Gastrocnemius medialis (tissue), 4 donors: ENCODE measurements around the gene TMEM109.

Experiments
- POLR2A ChIP-seq, 2 donors: fragments of 450-650 bp; IDR thresholded peaks; one replicate each; pipeline ENCODE4 v1.6.1; 2017; ENCODE audit warnings: antibody characterized with exemption in 2 of 2, mild to moderate bottlenecking in 2 of 2, moderate library complexity in 2 of 2
- TF ChIP-seq, protein P1 (sequence below), 5 experiments: fragments of 450-650 bp in 3 of 5; fragments of 200-600 bp in 2 of 5; sonication (generic) in 2 of 5; IDR thresholded peaks in 4 of 5; conservative IDR thresholded peaks in 1 of 5; 1 replicate in 4 of 5; 2 replicates in 1 of 5; pipeline ENCODE4 v1.5.1; 2016 to 2019; ENCODE audit warnings: antibody characterized with exemption in 5 of 5, mild to moderate bottlenecking in 3 of 5, moderate library complexity in 3 of 5

DNA sequence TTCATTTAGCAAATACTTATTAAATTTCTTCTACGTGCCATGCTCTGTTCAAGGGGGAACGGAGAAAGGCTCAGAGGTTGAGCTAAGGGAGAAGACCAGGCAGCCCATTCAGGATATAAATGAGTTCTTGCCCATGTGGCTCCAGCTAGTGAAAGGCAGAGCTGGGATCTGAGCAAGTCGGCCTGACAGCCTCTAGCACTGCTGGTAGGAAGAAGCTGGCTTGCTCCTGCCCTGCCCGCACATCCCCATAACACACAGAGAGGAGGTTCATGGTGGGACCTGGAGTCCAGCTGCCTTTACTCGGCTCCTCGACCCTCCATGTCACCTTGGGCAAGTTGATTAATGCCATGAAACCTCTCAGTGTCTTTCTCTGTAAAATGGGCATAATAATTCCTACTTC is 36.1 kb downstream of the TMEM109 start:
- TF ChIP-seq POLR2A (IDR thresholded peaks at IDR 0.05), result no peak
- TF ChIP-seq, protein P1, sequence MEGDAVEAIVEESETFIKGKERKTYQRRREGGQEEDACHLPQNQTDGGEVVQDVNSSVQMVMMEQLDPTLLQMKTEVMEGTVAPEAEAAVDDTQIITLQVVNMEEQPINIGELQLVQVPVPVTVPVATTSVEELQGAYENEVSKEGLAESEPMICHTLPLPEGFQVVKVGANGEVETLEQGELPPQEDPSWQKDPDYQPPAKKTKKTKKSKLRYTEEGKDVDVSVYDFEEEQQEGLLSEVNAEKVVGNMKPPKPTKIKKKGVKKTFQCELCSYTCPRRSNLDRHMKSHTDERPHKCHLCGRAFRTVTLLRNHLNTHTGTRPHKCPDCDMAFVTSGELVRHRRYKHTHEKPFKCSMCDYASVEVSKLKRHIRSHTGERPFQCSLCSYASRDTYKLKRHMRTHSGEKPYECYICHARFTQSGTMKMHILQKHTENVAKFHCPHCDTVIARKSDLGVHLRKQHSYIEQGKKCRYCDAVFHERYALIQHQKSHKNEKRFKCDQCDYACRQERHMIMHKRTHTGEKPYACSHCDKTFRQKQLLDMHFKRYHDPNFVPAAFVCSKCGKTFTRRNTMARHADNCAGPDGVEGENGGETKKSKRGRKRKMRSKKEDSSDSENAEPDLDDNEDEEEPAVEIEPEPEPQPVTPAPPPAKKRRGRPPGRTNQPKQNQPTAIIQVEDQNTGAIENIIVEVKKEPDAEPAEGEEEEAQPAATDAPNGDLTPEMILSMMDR (IDR thresholded peaks at IDR 0.05 in 4 of 5, conservative IDR thresholded peaks at IDR 0.05 in 1 of 5), result no peak
